RWPE1 (cell line): Measurements from ENCODE around the gene PPP1R15B.

Source experiments
- CTCF ChIA-PET: fragments of 350-600 bp; sonication (Branson Sonifier 250); formaldehyde crosslinking; extraction: SDS; loops from one replicate; lab custom pipeline; 2021; lab: Yijun Ruan, JAX
- POLR2A ChIA-PET: fragments of 400-600 bp; formaldehyde crosslinking; extraction: SDS; loops from one replicate; lab custom pipeline; 2020; ENCODE audit warnings: antibody characterized with exemption; ENCODE audit not compliant: low non-redundant PET; lab: Yijun Ruan, JAX
- DNase-seq: peaks from one replicate; pipeline ENCODE4 v3.0.0; 2012; ENCODE audit warnings: low spot score
- H3K27ac ChIP-seq: fragments of 450-650 bp; 2 replicates; pipeline ENCODE4 v1.5.1; 2017
- TF ChIP-seq, protein P1 (sequence below): fragments of 450-650 bp; conservative IDR thresholded peaks from 2 replicates; pipeline ENCODE4 v1.5.1; 2017; ENCODE audit warnings: low read depth, mild to moderate bottlenecking

The PPP1R15B gene

GRCh38 chr1:204434116-204434755, 22.6 kb upstream of the PPP1R15B start:
- H3K27ac ChIP-seq = no peak overlapping the region
- no peak for DNase-seq
- CTCF ChIA-PET = interaction anchor here (0.9 to 2.0 kb wide), 3 partner anchors 35 to 69 kb away, joined by 4 to 5 read pairs (median 4); partner anchors contain the start of gene PIK3C2B
- TF ChIP-seq, protein P1, sequence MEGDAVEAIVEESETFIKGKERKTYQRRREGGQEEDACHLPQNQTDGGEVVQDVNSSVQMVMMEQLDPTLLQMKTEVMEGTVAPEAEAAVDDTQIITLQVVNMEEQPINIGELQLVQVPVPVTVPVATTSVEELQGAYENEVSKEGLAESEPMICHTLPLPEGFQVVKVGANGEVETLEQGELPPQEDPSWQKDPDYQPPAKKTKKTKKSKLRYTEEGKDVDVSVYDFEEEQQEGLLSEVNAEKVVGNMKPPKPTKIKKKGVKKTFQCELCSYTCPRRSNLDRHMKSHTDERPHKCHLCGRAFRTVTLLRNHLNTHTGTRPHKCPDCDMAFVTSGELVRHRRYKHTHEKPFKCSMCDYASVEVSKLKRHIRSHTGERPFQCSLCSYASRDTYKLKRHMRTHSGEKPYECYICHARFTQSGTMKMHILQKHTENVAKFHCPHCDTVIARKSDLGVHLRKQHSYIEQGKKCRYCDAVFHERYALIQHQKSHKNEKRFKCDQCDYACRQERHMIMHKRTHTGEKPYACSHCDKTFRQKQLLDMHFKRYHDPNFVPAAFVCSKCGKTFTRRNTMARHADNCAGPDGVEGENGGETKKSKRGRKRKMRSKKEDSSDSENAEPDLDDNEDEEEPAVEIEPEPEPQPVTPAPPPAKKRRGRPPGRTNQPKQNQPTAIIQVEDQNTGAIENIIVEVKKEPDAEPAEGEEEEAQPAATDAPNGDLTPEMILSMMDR = no peak
- POLR2A ChIA-PET = no interaction called here

DNA sequence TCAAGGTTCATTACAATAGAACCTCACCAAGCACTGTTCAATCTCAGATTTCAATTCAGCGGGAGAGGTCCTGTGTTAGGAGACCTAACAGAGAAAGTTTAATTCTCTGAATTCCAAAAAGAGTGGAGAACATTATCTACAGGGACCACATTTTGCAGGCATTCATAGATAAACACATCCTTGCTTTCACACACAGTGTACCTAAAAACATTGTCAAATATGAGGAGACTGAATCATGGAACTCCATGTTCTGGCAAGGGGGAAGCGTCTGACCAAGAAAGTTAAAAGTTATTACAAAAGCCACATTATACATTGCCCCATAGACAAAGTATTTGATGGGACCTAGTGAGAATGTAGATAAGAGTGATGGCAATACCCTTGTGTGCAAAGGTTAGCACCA, 21.1 kb upstream of the PPP1R15B start:
- no peak overlapping the region for H3K27ac ChIP-seq
- DNase-seq = no peak
- POLR2A ChIA-PET = no interaction called here
- CTCF ChIA-PET = interaction anchor here (0.6 to 3.1 kb wide), 8 partner anchors 11 to 274 kb away, joined by 3 to 41 read pairs (median 14); partner anchors contain the start of gene PIK3C2B
- TF ChIP-seq, protein P1 = no peak

DNA sequence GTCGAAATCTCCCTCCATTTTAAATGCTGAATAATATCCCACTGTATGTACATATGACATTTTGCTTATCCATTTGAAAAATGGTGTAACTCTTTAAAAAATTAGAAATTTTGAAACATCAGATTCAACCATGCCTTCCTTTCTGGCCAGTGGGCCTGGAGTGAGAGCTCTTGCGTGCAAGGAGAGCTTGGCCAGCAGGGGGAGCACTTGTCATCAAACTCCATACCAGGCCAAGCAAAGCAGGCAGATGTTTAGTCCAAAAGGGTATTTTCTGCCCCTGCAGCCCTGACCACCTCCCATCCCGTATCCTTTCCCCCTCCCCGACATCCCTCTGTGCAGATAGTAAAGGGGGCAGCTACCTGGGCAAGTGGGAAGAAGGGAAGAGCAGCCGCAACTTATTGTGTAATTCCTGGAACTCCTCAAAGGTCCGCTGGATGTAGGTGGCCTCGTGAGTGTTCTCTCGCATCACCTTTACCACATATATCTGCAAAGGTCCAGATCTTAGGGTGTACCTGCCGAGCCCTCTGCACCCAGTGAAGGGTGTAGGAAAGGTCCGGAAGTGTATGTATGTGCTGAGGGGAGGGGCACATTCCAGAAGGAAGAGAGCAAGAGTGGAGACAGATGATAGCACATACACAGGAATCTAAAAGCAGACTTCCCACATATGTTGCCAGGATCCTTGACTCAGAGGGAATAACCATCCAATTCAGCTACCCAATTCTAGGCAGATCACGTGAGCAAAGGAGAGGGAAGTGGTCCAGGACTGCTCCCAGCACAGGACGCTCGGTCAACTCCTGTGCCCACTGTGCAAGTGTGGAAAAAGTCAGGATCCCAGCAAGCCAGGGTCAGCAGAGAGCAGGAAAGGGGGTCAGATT, 19.9 kb upstream of the PPP1R15B start:
- peak; percentile 80 for DNase-seq
- ChIA-PET POLR2A (no interaction called here), CTCF (interaction anchor here (0.6 to 3.1 kb wide), 34 partner anchors 8 to 976 kb away, joined by 3 to 41 read pairs (median 6); partner anchors contain the start of gene PIK3C2B)
- H3K27ac ChIP-seq = peak overlapping the region; percentile 69
- TF ChIP-seq, protein P1 = peak; percentile 90

- H3K27ac ChIP-seq = no peak overlapping the region
- ChIA-PET POLR2A (no interaction called here), CTCF (interaction anchor here (0.6 to 2.9 kb wide), 5 partner anchors 13 to 295 kb away, joined by 3 to 27 read pairs (median 3); no protein-coding TSS in a partner anchor)
- TF ChIP-seq, protein P1 = no peak
- no peak for DNase-seq
Measured at GRCh38 chr1:204429746-204430145, 18.1 kb upstream of the PPP1R15B start.

DNA sequence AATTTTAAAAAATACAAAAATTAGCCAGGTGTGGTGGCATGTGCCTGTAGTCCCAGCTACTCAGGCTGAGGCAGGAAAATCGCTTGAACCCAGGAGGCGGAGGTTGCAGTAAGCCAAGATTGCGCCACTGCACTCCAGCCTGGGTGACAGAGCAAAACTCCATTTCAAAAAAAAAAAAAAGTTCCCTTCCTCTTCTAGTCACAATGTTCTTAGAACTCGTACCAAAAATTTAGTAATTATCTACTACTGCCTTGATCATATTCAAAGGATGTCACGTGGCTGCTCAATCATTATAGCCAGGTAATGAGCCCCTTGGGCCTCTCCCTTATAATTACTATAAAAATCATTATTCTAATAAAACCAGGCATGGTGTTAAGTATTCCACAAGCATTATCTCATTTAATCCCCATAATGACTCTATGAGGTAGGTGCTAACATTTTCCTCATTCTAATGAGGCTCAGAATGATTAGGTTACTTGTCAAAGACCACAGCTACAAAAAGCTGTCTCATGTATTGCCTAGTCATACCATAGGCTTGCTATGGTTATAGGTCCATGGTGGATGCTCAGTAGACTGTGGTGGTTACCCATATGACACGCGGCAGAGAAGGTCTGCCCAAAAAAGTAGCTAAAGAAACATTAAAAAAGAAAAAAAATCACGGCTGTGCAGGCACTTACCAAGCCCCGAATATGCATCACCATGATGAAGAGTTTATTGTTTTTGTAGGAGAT, 15.5 kb upstream of the PPP1R15B start:
- ChIA-PET CTCF (interaction anchor here (0.6 to 1.6 kb wide), 7 partner anchors 11 to 380 kb away, joined by 3 to 4 read pairs (median 3); no protein-coding TSS in a partner anchor), POLR2A (interaction anchor here (0.6 kb wide), 1 partner anchor 12 kb away, joined by 3 read pairs; no protein-coding TSS in a partner anchor)
- TF ChIP-seq, protein P1 = no peak
- no peak overlapping the region; the same call in 1 of the 2 replicates for H3K27ac ChIP-seq
- no peak for DNase-seq
